T-cell (primary cell): ENCODE results near the gene DPYD. TPM values are rescaled to one million over a fixed set of nuclear protein-coding genes. Genes with fewer than 3 reads are reported as not detected.
A peak's percentile ranks its signal among the peaks of the same experiment; 100 is the strongest.
"Not testable (repeated sequence)": the region's sequence is repeated elsewhere in the genome, so short reads cannot be mapped to it uniquely, and the experiment has no call there.

Experiments
- ATAC-seq, 4 experiments: fragments of 200-7000 bp in 3 of 4; fragments of 150-1000 bp in 1 of 4; cut with Tn5 transposase; replicated peaks in 1 of 4; 1 replicate in 3 of 4; 2 replicates in 1 of 4; pipeline ENCODE4 v1.10.0; 2021; ENCODE audit warnings: moderate library complexity in 3 of 4, mild to moderate bottlenecking in 2 of 4, moderate number of reproducible peaks in 1 of 4
- CTCF ChIA-PET, 2 donors: fragments of 300-600 bp; sonication (Branson Sonifier 250); formaldehyde crosslinking; loops; one replicate each; lab custom pipeline; 2022; ENCODE audit warnings: antibody characterized with exemption in 2 of 2; lab: Charles Lee
- POLR2A ChIA-PET, 2 donors: fragments of 300-600 bp; sonication (Branson Sonifier 250); formaldehyde crosslinking; loops; one replicate each; lab custom pipeline; 2022; ENCODE audit warnings: antibody characterized with exemption in 2 of 2; lab: Charles Lee
- DNase-seq, 35 experiments: peaks; one replicate each; pipeline versions ENCODE4 v3.0.0 to v3.0.0-alpha.2; 2013 to 2023
- H3K27ac ChIP-seq: one replicate; pipeline ENCODE4 v1.5.1; 2013; ENCODE audit warnings: low read length
- H3K27me3 ChIP-seq, 2 experiments: replicated peaks in 1 of 2; 1 replicate in 1 of 2; 2 replicates in 1 of 2; pipeline versions ENCODE4 v1.6.1 to v1.7.0; 2013; ENCODE audit warnings: low read length in 1 of 2, mixed read lengths in 1 of 2; ENCODE audit not compliant: control insufficient read depth in 2 of 2, insufficient read depth in 2 of 2; ENCODE audit errors: extremely low read depth in 1 of 2
- H3K36me3 ChIP-seq, 2 donors: 1 replicate in 1 of 2; 2 replicates in 1 of 2; pipeline versions ENCODE4 v1.6.1 to v1.7.0; 2013; ENCODE audit warnings: low read length in 1 of 2; ENCODE audit not compliant: control insufficient read depth in 2 of 2, insufficient read depth in 1 of 2; ENCODE audit errors: extremely low read depth in 1 of 2
- H3K4me1 ChIP-seq, 2 experiments: 1 replicate in 1 of 2; 2 replicates in 1 of 2; pipeline versions ENCODE4 v1.6.1 to v1.7.0; 2013; ENCODE audit warnings: low read length in 2 of 2, mixed read lengths in 1 of 2; ENCODE audit not compliant: insufficient read depth in 2 of 2, control insufficient read depth in 1 of 2; ENCODE audit errors: extremely low read depth in 1 of 2
- H3K4me3 ChIP-seq, 2 donors: 1 replicate in 1 of 2; 2 replicates in 1 of 2; pipeline versions ENCODE4 v1.5.1 to v1.7.0; 2013; ENCODE audit warnings: mild to moderate bottlenecking in 2 of 2, low read length in 1 of 2, moderate library complexity in 1 of 2; ENCODE audit not compliant: control insufficient read depth in 1 of 2; ENCODE audit errors: extremely low read depth in 1 of 2
- H3K9me3 ChIP-seq: 2 replicates; pipeline ENCODE4 v1.7.0; 2013
- H3K27ac Mint-ChIP-seq, 2 donors: one replicate each; pipeline ENCODE4 v1.8.0; 2020 to 2021; ENCODE audit warnings: mild to moderate bottlenecking in 2 of 2, mixed read lengths in 2 of 2
- H3K27me3 Mint-ChIP-seq, 2 donors: one replicate each; pipeline ENCODE4 v1.8.0; 2021 to 2022; ENCODE audit warnings: mixed read lengths in 2 of 2
- H3K36me3 Mint-ChIP-seq: one replicate; pipeline ENCODE4 v1.8.0; 2021; ENCODE audit warnings: mixed read lengths
- H3K4me1 Mint-ChIP-seq, 3 donors: one replicate each; pipeline ENCODE4 v1.8.0; 2020 to 2022; ENCODE audit warnings: mixed read lengths in 3 of 3, mild to moderate bottlenecking in 1 of 3
- H3K4me3 Mint-ChIP-seq, 3 donors: one replicate each; pipeline ENCODE4 v1.8.0; 2020 to 2022; ENCODE audit warnings: mild to moderate bottlenecking in 3 of 3, mixed read lengths in 3 of 3, moderate library complexity in 3 of 3
- H3K9me3 Mint-ChIP-seq, 3 donors: one replicate each; pipeline ENCODE4 v1.8.0; 2020 to 2022; ENCODE audit warnings: mixed read lengths in 3 of 3
- WGBS: methylation state at CpG from one replicate; pipeline ENCODE4 v1.1.5; 2013; ENCODE audit warnings: missing lambda C conversion rate; ENCODE audit not compliant: insufficient coverage; 5-methylcytosine and 5-hydroxymethylcytosine counted together
- total RNA-seq, 35 experiments: library from RNA in 6 of 35; stranded (reverse) in 6 of 35; fragments of 120-200 nt in 1 of 35; gene quantifications; one replicate each; pipeline versions ENCODE4 v1.2.1 to v1.2.4 and lab custom pipeline; 2013 to 2026

Gene DPYD
- total RNA-seq, 5 donors from 2014 or later (not counting 1 experiment from before 2014, with no cell fraction given), result 39.1 to 74.1 (median 47.8) TPM

DNA sequence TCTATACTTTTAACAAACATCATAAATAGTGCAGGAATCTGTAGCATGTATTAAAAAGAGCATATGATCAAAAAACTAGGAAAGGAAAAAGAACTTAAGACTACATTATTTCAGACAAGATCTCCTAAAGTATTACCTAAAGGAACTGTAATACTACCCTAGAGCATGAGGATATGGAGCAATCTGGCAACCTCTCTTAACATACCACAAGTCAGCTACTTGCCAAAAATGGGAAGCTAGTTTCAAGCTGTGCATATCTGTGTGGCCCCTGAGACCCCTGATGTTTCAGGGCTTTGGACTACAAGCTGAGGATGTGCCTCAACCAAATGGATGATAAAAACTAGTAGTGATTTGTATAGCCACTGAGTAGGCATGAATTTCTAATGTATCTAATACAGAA lies 673.6 kb downstream of the DPYD start:
- no peaks in the 10 kb centered on the region for H3K36me3 ChIP-seq
- no peak overlapping the region for H3K4me3 ChIP-seq
- no peaks in the 10 kb centered on the region for H3K27me3 ChIP-seq
- no peak overlapping the region for H3K27ac ChIP-seq
- Mint-ChIP-seq H3K4me1 (no peaks in the 10 kb centered on the region), H3K27ac (no peak overlapping the region), H3K9me3 (peaks cover 0 to 7% (median 0%) of the 10 kb centered on the region in 3 donors), H3K36me3 (peaks cover 30% of the 10 kb centered on the region), H3K27me3 (no peaks in the 10 kb centered on the region), H3K4me3 (no peak overlapping the region)
- no peak for DNase-seq
- no peaks in the 10 kb centered on the region for H3K9me3 ChIP-seq
- no peaks in the 10 kb centered on the region for H3K4me1 ChIP-seq
- ATAC-seq, result no peak
- CTCF ChIA-PET, result no interaction called here
- POLR2A ChIA-PET, result interaction anchor here in 1 of 2 donors (0.6 kb wide), 1 partner anchor 62 kb away, joined by 3 read pairs; no protein-coding TSS in a partner anchor

GRCh38 chr1:97245682-97246081 lies 675.2 kb downstream of the DPYD start:
- 50% methylated on average over 1 of the region's 1 CpG for WGBS
- H3K27me3 ChIP-seq, result no peaks in the 10 kb centered on the region
- ChIA-PET POLR2A (no interaction called here), CTCF (no interaction called here)
- no peaks in the 10 kb centered on the region for H3K4me1 ChIP-seq
- Mint-ChIP-seq H3K27me3 (no peaks in the 10 kb centered on the region), H3K36me3 (peaks cover 20% of the 10 kb centered on the region), H3K27ac (no peak overlapping the region), H3K4me1 (no peaks in the 10 kb centered on the region), H3K4me3 (no peak overlapping the region), H3K9me3 (peaks cover 0 to 7% (median 0%) of the 10 kb centered on the region in 3 donors)
- H3K36me3 ChIP-seq, result no peaks in the 10 kb centered on the region
- no peak overlapping the region for H3K4me3 ChIP-seq
- ATAC-seq (no peak), DNase-seq (no peak)
- H3K9me3 ChIP-seq, result no peaks in the 10 kb centered on the region
- H3K27ac ChIP-seq, result no peak overlapping the region

DNA sequence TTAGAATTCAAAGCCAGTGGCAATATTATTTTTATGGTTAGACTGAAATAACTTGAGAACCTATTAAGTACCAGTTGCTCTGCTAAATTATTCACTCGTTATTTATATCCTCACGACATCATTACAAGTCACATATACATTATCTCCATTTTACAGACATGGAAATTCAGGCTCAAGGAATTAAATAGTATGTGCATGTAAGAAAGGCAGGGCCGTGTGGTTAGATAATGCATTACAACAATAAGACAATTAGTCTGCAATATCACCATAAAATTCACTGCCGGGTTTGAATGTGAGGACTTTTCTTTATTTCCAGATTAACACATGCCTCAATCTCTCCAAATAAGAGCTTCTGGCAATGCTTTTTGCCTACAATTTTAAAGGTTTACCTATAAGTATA lies 675.8 kb downstream of the DPYD start:
- Mint-ChIP-seq H3K27ac (no peak overlapping the region), H3K9me3 (peaks cover 0 to 7% (median 0%) of the 10 kb centered on the region in 3 donors), H3K4me3 (no peak overlapping the region), H3K27me3 (no peaks in the 10 kb centered on the region), H3K36me3 (peaks cover 20% of the 10 kb centered on the region), H3K4me1 (no peaks in the 10 kb centered on the region)
- H3K27me3 ChIP-seq, result no peaks in the 10 kb centered on the region
- POLR2A ChIA-PET, result no interaction called here
- no peaks in the 10 kb centered on the region for H3K36me3 ChIP-seq
- no peaks in the 10 kb centered on the region for H3K9me3 ChIP-seq
- WGBS, result no CpG with 5 or more reads among the region's 4 CpGs
- no peak overlapping the region for H3K4me3 ChIP-seq
- DNase-seq (no peak), ATAC-seq (no peak)
- H3K4me1 ChIP-seq, result no peaks in the 10 kb centered on the region
- no peak overlapping the region for H3K27ac ChIP-seq
- CTCF ChIA-PET, result no interaction called here

DNA sequence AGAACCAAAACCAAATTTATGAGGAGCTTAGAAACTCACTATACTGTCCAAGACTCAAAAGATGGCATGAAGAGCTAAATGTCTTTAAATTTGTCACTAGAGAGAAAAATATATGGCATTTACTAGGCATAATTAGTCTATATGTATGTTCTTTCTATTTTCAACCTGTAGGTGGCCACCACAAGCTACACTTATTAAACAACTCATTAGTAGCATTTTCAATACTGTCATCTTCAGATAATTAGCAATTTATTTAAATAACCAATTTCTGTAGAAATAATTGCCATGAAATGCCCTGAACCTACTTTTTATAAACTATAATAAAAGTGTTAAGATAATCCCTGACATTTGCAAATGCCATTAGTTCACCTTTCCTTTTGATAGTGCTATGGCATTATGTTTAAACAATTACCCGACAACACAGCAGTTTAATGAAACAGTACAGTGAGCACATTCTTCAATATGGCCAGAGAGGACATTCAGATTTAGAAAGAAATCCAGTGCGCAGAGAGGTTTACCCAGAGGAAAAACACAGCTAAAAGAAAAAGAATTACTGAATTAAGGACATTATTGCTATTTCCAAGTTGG lies 676.8 kb downstream of the DPYD start:
- no peaks in the 10 kb centered on the region for H3K27me3 Mint-ChIP-seq
- peak in 1 of 35 experiments; percentile 8 for DNase-seq
- H3K4me3 ChIP-seq, result no peak overlapping the region

GRCh38 chr1:97238816-97239215 lies 682.0 kb downstream of the DPYD start:
- no peak overlapping the region for H3K4me3 Mint-ChIP-seq
- CTCF ChIA-PET, result no interaction called here
- no peaks in the 10 kb centered on the region for H3K4me1 Mint-ChIP-seq
- H3K27me3 Mint-ChIP-seq, result no peaks in the 10 kb centered on the region
- 96% methylated on average over 3 of the region's 3 CpGs for WGBS
- no peak for ATAC-seq
- Histone ChIP-seq H3K36me3 (peaks cover 0 to 9% of the 10 kb centered on the region in 2 donors), H3K4me1 (no peaks in the 10 kb centered on the region), H3K27me3 (no peaks in the 10 kb centered on the region), H3K27ac (no peak overlapping the region), H3K4me3 (no peak overlapping the region), H3K9me3 (no peaks in the 10 kb centered on the region)
- peaks cover 18% of the 10 kb centered on the region for H3K36me3 Mint-ChIP-seq
- POLR2A ChIA-PET, result no interaction called here
- DNase-seq, result no peak
- no peak overlapping the region for H3K27ac Mint-ChIP-seq
- no peaks in the 10 kb centered on the region for H3K9me3 Mint-ChIP-seq

More for the DNA sequence above, 676.8 kb downstream of the DPYD start:
- Mint-ChIP-seq H3K9me3 (peaks cover 0 to 6% (median 0%) of the 10 kb centered on the region in 3 donors), H3K4me3 (no peak overlapping the region), H3K27ac (no peak overlapping the region), H3K36me3 (peaks cover 13% of the 10 kb centered on the region), H3K4me1 (no peaks in the 10 kb centered on the region)
- Histone ChIP-seq H3K27ac (no peak overlapping the region), H3K4me1 (no peaks in the 10 kb centered on the region), H3K27me3 (no peaks in the 10 kb centered on the region), H3K36me3 (no peaks in the 10 kb centered on the region), H3K9me3 (no peaks in the 10 kb centered on the region)
- POLR2A ChIA-PET, result interaction anchor here in 1 of 2 donors (0.6 kb wide), 3 partner anchors 15 to 807 kb away, joined by 3 to 13 read pairs (median 3); no protein-coding TSS in a partner anchor
- no peak for ATAC-seq
- CTCF ChIA-PET, result interaction anchor here (0.6 to 1.4 kb wide), 4 partner anchors 343 to 849 kb away, joined by 3 to 6 read pairs (median 3); no protein-coding TSS in a partner anchor
- WGBS, result 100% methylated on average over 1 of the region's 2 CpGs

DNA sequence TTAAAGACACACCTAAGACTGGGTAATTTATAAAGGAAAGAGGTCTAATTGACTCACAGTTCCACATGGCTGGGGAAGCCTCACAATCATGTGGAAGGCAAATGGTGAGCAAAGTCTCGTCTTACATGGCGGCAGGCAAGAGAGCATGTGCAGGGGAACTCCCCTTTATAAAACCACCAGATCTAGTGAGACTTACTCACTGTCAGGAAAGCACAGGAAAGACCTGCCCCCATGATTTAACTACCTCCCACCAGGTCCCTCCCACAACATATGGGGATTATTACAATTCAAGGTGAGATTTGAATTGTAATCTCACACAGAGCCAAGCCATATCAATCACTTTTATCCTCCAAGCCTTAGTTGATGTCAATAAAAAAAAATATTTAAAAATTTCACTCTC lies 689.5 kb downstream of the DPYD start:
- H3K9me3 Mint-ChIP-seq, DNase-seq, H3K27me3 Mint-ChIP-seq, H3K4me3 ChIP-seq, H3K4me1 ChIP-seq, H3K4me3 Mint-ChIP-seq, H3K27me3 ChIP-seq, H3K4me1 Mint-ChIP-seq, H3K27ac ChIP-seq, ATAC-seq, H3K27ac Mint-ChIP-seq, POLR2A ChIA-PET, H3K9me3 ChIP-seq, CTCF ChIA-PET: not testable (repeated sequence)
- no CpG with 5 or more reads among the region's 2 CpGs for WGBS
- H3K36me3 ChIP-seq, result peaks cover 0 to 17% of the 10 kb centered on the region in 2 donors
- peaks cover 59% of the 10 kb centered on the region for H3K36me3 Mint-ChIP-seq
